Cerebellar nuclear complex (tissue), 1 donor: ENCODE data around the gene PIAS2.
"Not testable (repeated sequence)": the region's sequence is repeated elsewhere in the genome, so short reads cannot be mapped to it uniquely, and the experiment has no call there.

ENCODE experiments used
- DNase-seq, 2 experiments: peaks; one replicate each; lab custom pipeline; 2025; lab: John Stamatoyannopoulos, UW

PIAS2 gene, protein sequence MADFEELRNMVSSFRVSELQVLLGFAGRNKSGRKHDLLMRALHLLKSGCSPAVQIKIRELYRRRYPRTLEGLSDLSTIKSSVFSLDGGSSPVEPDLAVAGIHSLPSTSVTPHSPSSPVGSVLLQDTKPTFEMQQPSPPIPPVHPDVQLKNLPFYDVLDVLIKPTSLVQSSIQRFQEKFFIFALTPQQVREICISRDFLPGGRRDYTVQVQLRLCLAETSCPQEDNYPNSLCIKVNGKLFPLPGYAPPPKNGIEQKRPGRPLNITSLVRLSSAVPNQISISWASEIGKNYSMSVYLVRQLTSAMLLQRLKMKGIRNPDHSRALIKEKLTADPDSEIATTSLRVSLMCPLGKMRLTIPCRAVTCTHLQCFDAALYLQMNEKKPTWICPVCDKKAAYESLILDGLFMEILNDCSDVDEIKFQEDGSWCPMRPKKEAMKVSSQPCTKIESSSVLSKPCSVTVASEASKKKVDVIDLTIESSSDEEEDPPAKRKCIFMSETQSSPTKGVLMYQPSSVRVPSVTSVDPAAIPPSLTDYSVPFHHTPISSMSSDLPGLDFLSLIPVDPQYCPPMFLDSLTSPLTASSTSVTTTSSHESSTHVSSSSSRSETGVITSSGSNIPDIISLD

DNA sequence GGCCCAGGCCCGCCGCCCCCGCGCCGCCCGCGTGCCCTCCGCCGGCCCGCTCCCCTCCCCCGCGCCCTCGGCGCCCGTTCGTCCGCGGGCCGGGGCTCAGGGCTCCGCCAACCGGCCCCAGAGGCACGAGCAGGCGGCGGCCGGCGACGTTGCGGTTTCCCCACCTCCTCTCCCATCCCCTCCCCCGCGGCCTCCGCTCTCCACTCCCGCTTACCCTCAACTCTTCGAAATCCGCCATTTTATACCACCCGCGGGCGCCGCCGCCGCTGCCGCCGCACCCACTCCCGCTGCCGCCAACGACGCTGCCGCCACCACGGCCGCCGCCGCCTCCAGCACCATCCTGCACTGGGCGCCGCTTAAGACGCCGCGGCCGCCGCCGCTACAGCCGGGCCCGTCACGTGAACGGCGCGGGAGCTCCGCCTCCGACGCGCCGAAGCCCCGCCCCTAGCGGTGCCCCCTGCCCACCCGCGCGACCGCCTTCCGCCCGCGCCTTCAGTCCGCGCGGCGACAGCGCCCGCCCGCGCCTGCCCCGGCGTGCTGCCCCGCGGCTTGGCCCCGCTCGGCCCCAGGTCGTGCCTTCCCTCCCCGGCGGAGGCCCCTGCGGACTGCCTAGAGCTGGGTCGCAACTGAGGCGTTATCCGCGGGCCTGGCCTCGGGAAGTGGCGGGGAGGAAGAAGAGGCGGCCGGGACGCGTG lies at the start of gene PIAS2, which contains the start of gene KATNAL2:
PIAS2 (minus strand) TSS at position 400 of the 695 bp plus-strand sequence; CDS start at position 238, 162 bp downstream.
KATNAL2 (plus strand) TSS at position 495 of the 695 bp plus-strand sequence. CDS start 29,271 bp downstream, outside the sequence.
- peak in 1 of 2 experiments; percentile 24 for DNase-seq

DNA sequence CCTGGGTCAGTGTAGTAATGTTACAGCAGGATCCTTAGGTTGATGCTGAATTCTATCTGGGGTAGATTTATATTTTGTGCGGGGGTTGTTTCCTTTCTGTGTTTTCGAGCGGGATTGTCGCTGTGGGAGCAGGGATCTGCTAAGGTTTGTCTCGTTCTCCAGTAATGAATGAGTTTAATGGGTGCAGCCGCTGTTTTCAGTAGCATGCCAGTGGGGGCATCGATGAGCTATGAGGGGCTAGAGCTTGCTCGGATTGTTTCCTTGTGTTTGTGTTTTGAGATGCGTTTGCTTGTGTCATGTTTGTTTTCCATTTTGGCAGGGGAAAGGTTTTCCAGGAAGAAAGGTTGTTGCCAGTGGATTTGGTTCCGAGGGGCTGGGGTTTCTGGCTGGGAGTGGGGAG lies 49.0 kb upstream of the PIAS2 start:
- DNase-seq = not testable (repeated sequence)

DNA sequence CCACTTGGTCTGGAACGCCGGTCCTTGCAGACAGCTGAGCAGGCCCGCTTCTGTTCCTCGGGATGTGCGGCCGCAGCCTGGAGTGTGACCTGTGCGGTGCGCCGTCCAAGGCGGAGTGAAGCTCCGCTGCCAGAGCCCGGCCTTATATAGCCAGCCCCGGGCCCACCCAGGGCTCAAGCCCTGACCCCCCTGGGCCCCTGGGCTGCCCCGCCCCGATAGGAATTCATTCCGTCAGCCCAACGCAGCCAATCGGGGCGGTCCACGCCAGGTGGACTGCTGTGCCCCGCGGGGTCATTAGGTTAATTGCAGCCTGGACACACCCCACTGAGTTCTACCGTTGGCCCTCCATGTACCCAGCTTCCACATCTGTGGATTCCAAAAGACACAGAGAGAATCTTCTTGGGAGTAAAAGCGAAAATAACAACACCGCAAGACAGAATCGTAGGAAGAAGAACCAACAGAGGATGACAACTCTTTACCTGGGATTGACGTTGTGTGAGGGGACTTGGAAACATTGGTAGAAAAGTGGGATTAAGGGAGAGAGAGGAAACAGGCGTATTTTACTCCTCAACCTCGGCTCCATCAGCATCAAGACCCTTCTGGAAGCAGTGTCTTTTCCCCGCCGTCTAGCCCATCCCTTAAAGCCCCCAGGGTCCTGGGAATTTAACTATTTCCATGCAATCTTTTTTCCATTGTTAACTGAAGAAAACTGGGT lies 47.4 kb upstream of the PIAS2 start:
- not testable (repeated sequence) for DNase-seq

DNA sequence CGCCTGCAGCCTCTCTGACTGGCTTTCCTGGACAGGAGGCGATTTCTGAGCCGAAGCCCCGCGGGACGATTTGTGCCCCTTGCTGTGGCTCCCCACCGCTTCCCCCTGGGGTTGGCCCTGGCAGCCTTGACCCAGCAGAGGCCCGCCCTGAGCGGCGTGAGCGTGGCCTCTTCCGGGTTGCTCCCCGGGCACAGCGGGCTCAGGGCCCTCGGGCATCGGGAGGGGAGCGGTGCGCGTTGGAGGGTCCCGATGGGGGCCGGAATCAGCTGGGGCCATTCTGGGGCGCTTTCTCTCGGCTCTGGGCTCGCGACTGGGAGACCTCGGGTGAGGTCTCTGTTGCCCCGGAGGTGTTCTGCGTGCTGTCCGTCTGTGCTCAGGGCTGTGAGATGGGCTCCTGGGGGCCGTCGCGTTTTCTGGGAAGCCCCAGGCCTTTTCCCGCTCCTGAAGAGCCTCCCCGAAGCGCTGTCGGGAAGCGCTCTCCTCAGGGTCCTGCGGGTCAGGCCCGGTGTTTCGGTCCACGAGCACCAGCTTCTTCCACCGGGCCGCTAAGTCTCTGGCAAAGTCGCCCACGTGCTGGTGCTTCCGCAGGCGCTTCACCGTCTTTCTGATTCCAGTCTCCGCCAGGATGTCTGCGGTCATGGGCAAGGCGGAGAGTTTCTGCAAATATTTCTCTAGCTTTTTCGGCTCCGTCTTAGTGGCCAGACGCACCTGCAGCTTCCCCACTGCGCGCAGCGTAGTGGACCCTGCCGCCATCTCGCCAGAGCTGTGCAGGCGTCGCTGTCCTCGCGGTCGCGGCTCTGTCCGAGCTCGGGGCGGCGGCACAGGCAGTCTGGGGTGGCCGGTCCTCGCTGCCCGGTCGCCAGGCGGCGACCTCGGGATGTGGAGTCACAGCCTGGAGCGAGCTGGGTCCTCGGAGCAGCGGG lies 46.6 kb upstream of the PIAS2 start:
- DNase-seq = not testable (repeated sequence)

DNA sequence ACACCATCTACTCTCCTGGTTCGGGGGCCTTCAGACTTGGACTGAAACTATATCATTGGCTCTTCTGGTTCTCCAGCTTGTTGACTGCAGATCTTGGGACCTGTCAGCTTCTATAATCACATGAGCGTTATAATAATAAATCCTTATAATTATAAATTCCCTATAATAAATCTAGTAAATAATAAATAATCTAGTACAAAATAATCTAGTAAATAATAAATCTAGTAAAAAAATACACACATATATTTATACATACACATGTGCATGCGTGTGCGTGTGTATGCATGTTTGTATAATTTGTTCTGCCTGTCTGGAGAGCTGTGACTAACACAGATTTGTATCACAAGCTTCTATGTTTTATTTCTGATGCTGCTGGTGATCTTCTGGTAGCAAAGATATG lies 40.9 kb upstream of the PIAS2 start:
- DNase-seq = no peak

DNA sequence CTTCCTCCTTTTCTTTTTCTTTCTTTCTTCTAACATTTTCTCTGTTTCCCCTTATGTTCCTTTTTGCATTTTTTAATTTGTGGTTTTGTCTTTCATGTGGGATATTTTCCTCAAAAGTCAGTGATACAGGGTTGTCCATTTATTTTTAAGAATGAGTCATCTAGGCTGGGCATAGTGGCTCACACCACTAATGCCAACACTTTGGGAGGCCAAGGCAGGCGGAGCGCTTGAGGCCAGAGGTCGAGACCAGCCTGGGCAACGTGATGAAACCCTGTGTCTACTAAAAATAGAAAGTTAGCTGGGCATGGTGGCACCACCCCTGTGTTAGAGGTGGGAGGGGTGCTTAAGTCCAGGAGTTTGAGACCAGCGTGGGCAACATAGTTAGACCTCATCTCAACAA lies 35.9 kb upstream of the PIAS2 start:
- DNase-seq = no peak

DNA sequence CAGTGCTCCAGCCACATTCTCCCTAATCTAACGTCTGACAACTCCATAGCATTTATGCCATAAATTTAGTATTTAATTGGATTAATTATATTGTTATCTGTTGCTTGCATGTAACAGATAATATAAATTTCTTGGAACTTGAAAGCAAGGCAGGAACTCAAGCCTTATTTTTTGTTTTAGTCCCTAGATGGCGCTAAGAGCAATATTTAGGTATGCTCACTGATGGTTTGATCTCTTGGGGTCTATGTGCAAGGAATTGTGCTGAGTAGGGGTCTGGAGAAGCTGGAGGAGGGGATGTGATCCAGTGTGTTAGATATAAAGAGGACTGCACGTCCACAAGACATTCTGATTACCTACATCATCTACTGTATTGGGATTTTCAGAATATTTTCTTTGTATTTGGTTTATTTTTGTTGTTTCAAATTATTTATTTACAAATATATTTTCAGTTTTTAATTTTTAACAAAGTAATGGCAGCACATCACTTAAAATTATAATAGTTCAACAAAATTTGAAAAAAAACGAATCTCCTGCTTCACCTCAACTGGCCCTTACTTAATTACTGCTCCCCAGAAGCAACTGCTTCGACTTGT lies 32.9 kb upstream of the PIAS2 start:
- DNase-seq = no peak

DNA sequence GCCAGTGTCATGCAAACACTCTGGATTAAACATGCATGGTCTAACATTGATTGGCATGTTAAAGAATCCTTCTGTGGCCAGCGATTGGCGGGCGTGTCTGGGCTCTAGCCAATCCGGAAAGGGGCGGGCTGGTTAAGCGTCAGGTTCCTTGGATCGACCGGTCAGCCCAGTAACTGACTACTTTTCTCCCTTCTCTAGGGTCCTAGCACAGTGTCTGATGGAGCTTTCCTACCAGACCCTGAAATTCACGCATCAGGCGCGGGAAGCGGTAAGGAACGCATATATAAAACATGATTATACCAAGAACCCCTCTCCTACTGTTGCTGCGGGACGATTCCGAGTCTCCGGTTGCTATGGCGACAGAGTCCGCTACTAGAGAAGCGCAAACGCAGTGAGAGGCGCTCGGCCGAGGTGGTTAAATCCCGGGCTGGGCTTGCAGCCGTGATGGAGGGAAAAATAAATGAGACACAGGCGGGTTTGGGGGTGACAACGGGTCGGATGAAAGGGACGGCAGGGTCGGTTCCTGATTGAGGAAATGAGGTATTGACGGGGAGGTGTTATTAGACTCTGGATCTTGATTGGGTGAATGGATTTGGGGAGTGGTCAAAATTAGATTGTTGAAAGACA lies 29.5 kb upstream of the PIAS2 start:
- peak; percentile 42 to 73 for DNase-seq

DNA sequence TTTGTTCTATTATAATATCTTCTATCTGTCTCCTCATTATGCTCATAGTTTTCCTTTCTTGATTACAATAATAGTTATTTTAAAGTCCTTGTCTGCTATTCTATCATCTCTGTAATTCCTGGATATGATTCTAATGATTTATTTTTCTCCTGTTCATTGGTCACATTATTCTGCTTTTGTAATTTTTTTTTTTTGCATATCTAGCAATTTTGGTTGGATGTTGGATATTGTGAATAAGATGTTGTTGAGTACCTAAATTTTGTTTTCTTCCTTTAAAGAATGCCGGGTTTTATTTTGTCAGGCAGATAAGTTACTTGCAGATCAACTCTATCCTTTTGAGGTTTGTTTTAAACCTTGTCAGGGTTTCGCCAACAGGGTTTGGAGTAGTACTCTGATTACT lies 25.3 kb upstream of the PIAS2 start:
- no peak for DNase-seq

DNA sequence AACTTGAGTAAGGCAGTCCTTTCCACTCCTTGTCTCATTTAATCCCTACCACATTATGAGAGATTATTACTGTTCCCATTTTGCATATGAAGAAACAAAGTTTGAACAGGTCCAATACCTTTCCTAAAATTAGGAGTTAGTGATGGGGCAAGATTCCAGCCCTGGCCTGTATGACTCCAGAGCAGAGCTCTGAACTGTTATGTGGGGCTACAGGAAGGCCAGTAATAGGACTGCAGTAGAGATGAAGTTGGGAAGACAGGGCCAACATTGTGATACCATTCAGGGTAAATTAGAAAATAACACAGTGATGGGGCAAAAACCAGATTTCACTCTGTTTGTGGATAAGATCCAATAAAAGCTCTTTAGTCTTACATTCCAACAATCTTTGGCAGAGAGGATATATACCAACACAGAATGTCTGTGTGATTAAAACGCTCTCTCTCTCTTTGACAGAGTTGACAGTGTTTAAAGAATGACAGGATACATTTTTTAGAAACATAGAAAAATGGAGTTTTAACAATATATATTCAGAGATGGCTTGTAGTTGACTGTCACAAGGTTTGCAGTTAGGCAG lies 22.8 kb upstream of the PIAS2 start:
- DNase-seq = no peak

DNA sequence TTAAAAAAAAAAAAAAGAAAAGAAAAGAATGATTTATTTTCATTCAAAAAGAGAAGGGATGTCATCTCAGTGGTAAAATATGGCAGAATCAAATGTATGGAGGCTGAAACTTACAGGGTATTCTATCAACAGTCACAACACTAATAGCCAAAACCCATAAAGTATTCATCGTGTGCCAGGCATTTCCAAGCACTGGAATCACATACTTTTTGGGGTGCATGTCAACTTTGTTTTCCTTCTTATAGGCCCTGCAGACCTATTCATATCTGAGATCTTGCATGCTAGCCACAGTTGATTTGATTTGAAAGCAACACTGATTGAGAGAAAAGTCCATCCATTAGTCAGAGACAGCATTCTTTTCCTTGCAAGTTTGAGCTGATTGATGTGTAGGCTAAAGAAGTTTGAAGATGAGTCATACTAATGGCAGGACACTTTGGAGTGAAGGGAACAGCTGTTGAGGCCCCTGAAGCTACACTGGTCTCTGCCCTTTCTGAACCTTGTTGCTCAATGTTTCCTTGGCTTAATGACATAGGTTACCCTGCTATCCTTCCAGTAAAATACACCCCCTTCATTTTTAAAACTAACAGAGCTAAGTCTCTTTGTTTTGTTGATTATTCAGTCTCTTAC lies 22.1 kb upstream of the PIAS2 start:
- DNase-seq = no peak

DNA sequence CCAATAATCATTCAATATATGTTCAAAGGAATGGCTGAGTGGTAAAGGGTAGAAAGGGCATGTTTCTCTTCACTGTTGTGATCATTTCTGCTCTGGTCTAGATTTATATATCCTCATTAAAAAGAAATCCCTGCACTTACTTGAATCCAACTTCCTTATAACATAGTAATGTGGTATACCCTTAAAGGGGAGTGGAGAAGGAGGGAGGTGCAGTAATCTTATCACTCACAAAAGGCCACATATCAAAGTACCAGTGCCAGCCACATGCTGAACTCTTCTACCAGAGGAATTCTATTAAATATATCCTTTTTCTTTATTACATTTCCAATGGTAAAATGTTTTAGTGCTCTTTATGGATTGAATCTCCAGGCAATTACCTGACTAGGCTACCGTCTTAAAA lies 3.3 kb upstream of the PIAS2 start:
- DNase-seq = no peak

DNA sequence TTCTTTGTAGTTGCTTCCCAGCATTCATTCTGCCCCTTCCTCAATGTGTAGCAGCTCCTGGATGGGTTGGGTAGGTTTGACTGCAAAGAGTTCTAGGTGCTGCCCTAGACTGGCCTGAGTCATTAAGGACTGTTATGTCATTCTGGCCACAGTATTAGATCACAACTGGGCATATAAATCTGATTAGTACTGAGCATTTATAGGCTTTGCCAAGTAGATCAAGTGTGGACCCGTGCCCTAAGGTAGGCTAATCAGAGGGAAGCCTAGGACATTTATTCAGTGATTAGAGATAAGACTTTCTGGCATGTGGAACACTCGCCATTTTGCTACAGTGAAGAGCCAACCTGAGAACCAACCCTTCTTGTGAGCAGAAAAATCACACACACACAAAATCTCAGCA lies 2.8 kb upstream of the PIAS2 start:
- DNase-seq = no peak

DNA sequence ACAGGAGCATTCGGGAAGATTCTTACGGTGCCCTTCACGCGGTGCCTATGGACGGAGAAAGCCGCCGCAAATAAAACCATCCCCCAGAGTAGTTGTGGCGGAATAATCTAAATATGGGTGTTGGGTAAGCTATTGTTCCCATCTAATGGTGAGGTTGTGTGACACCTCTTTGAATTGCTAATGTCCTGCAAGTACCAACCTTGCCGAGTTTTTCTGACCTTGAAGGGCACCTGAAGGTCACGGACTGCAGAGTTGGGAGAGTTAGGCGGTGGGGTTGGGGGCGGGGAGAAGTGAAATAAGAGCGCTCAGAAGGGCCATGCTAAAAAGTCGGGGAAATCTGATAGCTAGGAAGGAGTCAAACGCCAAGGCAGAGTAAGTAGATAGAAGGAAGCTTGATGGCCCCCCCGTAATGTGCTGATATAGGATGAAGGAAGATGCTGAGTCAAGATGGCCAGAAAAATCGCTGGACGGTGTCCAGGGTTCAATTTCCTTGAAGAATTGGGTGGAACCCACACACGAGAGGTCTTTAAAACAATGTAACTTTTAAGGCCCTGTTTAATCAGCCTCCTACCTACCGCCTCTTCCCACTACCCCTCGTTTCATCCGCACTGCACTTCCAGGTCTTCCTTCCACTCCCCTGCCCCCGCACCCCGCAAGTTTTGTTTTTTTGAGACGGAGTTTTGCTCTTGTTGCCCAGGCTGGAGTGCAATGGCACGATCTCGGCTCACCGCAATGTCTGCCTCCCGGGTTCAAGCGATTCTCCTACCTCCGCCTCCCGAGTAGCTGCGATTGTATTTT lies 695 bp upstream of the PIAS2 start:
- no peak for DNase-seq

DNA sequence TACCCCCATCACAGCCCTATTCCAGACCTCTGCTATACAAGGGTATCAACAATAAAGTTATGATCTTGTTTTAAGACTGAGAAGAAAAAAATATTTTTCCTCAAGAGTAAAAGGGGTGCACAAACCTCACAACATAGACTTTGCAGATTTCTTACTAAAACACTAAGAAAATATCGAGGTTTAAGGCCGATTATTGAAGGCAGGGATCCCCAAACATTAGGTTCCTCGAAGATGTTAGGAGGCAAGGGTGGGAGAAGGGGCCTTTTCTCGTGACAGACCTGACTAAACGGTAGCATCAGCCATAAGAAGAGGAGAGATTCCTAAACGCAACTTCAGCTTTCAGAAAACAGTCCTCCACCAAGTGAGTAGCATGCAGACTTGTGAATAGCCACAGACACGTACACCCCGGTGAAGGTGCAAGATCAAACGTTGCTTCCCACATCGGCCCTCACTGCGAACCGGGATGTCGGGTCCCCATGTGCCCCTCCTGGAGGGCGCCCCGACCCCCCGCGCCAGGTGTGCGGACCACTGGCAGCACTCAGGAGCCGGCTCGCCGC lies 678 bp downstream of the PIAS2 start:
- no peak for DNase-seq

DNA sequence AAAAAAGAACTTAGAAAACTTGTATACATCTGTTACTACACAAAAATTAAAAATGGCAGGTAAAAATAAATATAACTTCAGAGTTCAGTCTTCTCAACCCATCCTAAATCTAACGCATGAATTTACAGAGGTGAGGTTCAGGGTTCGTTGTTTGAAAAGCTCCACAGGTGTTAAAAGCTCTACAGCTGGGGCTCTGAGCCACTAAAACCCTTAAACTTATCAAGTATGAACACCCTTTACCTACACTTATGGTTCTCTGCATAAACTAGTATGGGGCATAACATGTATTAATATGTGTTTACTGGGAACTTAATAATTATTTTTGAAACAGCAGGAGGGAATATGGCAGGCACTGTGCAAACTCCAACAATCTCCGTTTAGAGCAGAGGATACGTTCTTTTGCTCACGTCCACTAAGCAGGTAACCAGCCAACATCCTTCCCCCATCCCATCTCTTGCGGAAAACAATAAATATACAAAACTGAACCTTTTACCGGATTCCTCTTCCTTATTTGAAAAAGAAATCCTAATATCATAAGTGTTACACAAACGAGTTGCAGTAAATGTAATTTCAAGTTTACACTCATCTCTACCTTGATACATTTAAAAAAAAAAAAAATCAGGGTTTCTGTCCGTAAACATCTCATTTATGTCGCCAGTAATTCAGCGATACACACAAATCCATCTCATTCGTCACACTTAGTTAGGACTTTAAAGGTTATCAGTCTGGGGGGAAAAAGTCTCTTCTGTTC lies 1.3 kb downstream of the PIAS2 start:
- DNase-seq = no peak

DNA sequence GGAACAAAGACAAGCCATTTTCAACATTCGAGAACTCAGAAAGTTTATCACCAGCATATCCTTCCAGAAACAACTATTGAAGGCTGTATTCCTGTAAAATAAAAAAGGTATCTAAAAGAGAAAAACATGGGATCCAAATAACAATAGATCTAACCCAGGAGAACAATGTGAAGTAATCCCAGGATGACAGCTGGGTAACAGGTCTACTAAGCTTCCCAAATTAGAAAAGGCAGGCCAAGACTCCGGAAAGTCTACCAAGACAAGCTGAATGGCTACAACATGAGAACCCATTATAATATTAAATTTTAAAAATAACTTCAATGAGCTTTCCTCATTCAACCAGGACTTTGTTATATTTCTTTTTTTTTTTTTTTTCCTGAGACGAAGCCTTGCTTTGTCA lies 6.5 kb downstream of the PIAS2 start:
- DNase-seq = no peak
